Keratinocyte (primary cell): ENCODE results near the gene GOLGA6D.
"Not testable (repeated sequence)": the region's sequence is repeated elsewhere in the genome, so short reads cannot be mapped to it uniquely, and the experiment has no call there.

Experiments
- CTCF ChIP-seq, 3 experiments: IDR thresholded peaks in 1 of 3; conservative IDR thresholded peaks in 1 of 3; optimal IDR thresholded peaks in 1 of 3; 2 replicates in 2 of 3; 3 replicates in 1 of 3; pipeline versions ENCODE3 to v1.5.1; 2011; ENCODE audit warnings: low read length in 3 of 3, mild to moderate bottlenecking in 3 of 3, moderate library complexity in 2 of 3, control low read depth in 1 of 3, inconsistent platforms in 1 of 3; ENCODE audit not compliant: insufficient read depth in 2 of 3; ENCODE audit errors: extremely low read depth in 1 of 3
- EZH2 ChIP-seq: IDR thresholded peaks from one replicate; pipeline ENCODE4 v1.6.1; 2012; ENCODE audit warnings: inconsistent platforms, mild to moderate bottlenecking, low read length, moderate library complexity

DNA sequence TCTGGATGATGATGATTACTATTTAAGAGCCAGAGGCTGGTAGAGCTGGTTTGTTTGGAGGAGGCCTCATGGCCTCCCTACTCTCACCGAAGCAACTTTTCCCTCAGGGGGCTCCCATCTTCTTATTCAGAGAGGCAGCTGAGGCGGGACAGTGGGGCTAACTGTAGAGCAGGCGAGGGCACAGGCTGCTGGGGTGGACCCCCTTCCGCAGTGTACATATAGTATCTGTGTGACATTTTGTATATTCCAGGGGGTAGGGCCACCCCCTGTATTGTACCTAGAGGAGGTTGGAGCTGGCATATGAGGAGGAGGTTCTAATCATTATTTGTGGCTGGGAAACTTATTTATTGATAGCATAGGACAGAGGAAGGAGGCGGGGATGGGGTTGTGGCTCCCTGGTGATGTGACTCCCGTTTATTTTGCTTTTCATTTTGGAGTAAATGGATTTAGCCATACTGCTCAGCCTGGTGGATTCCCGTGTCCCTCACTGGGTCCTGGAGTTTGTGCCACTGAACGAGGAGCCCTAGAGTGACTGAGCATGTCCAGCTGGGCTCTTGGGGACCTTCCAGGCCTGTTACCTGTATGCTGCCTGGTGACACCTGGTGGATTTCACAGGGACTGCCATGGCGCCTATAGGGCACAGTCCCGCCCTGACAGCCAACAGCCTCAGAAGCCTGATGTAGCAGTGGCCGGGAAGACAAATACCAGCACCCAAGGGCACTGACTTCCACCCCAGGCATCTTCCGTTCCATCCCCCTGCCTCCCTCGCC is 16.1 kb downstream of the GOLGA6D start:
- not testable (repeated sequence) for TF ChIP-seq CTCF (optimal IDR thresholded peaks at IDR 0.05 in 1 of 3, IDR thresholded peaks at IDR 0.05 in 1 of 3, conservative IDR thresholded peaks at IDR 0.05 in 1 of 3; ENCODE audit: extremely low read depth in 1 of 3, insufficient read depth in 2 of 3, low read length in 3 of 3); EZH2
